ENCODE results near the gene TNFSF8. TPM values are rescaled to one million over a fixed set of nuclear protein-coding genes. Genes with fewer than 3 reads are reported as not detected.
A peak's percentile ranks its signal among the peaks of the same experiment; 100 is the strongest.

Gene TNFSF8, protein sequence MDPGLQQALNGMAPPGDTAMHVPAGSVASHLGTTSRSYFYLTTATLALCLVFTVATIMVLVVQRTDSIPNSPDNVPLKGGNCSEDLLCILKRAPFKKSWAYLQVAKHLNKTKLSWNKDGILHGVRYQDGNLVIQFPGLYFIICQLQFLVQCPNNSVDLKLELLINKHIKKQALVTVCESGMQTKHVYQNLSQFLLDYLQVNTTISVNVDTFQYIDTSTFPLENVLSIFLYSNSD
- total RNA-seq: 0.96 TPM

DNA sequence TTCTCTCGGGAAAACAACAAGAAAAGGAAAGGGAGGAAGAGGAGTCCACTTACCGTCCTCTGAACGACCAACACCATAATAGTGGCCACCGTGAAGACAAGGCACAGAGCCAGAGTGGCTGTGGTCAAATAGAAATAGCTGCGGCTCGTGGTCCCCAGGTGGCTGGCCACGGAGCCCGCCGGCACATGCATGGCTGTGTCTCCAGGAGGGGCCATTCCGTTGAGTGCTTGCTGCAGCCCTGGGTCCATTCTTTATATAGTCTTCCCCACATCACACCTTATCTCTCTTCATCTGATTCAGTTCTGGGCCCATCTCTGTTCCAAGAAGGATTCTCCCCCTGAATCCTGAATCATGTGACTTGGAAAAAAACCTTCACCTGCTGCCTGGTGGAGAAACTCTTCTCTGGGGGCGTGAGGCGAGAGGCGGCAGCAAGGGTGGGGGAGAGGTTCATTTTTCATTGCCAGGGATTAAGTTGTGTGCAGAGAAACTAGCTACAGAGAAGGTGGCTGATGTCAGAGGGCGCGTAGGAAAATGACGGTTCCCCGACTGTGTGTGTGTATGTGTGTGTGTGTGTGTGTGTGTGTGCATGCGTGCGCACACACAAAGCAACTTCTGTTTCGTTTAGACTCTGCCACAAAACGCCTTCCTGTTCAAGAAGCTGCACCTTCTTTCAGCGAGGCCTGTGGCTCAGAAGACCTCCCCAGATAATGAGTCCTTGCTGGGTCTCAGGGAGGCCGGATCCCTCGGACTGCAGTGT, at the start of gene TNFSF8:
TNFSF8 (minus strand) TSS at position 536 of the 757 bp plus-strand sequence; CDS start at position 248, 288 bp downstream.
- TF ChIP-seq, protein P1, sequence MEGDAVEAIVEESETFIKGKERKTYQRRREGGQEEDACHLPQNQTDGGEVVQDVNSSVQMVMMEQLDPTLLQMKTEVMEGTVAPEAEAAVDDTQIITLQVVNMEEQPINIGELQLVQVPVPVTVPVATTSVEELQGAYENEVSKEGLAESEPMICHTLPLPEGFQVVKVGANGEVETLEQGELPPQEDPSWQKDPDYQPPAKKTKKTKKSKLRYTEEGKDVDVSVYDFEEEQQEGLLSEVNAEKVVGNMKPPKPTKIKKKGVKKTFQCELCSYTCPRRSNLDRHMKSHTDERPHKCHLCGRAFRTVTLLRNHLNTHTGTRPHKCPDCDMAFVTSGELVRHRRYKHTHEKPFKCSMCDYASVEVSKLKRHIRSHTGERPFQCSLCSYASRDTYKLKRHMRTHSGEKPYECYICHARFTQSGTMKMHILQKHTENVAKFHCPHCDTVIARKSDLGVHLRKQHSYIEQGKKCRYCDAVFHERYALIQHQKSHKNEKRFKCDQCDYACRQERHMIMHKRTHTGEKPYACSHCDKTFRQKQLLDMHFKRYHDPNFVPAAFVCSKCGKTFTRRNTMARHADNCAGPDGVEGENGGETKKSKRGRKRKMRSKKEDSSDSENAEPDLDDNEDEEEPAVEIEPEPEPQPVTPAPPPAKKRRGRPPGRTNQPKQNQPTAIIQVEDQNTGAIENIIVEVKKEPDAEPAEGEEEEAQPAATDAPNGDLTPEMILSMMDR (IDR thresholded peaks at IDR 0.05): no peak
- Histone ChIP-seq H3K4me3 (peak within 1 kb of the TSS in 1 of 2 donors; percentile 43), H3K27ac (peak within 1 kb of the TSS; percentile 38 to 42), H3K9me3 (no peaks in the 10 kb centered on the region), H3K27me3 (no peaks in the 10 kb centered on the region), H3K4me1 (no peaks in the 10 kb centered on the region), H3K36me3 (no peaks in the 10 kb centered on the region)
- intact Hi-C loops (cut with DNase I): no loop called here
- DNase-seq (ENCODE audit: low spot score in 2 of 2): no peak

DNA sequence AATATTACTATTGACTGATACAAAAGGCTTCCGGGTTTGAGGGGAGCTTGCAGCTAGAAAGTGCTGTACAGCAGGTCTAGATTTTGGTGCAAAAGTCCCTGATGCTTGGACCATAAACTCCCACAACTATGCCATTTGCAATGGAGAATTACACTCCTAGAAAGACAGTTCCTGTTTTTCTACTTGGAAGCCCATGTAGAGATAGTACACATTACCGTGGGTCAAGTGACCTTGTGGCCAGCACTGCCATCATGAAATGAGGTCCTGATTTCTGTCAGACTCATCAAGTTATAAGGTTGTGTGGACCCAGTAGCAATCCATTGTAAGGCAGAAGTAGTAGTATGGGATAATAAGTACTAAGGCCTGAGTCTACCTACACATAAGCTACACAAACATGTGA, 42.8 kb upstream of the TNFSF8 start:
- Histone ChIP-seq H3K4me1 (no peaks in the 10 kb centered on the region), H3K27ac (no peak overlapping the region), H3K9me3 (no peaks in the 10 kb centered on the region), H3K4me3 (no peak overlapping the region), H3K36me3 (no peaks in the 10 kb centered on the region), H3K27me3 (no peaks in the 10 kb centered on the region)
- intact Hi-C loops (cut with DNase I): no loop called here
- no peak for DNase-seq (ENCODE audit: low spot score in 2 of 2)
- TF ChIP-seq, protein P1 (IDR thresholded peaks at IDR 0.05): no peak

DNA sequence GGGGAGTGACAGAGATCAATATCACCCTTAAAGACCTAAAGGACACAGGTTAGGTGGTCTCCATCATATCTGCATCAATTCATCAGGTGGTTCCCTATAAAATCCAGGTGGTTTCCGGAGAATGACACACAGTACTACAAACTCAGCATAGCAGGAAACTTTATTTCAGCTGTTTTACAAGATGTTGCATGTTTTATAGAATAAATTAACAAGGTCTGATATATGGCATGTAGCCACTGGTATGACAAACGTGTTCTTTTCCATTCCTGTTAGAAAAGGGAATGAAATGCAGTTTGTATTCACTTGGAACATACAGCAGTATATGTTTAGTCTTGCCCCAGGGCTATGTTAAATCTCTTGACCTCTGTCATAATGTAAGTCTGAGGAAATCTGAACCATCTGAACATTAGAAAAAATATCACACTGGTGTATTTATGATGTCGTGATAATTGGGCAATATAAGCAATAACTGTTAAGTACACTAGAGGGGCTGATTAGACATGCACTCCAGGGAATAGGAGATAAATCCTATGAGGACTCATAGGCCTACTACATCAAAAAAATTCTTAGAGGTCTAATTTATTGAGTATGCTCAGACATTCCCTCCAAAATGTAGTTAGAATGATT, 42.2 kb upstream of the TNFSF8 start:
- DNase-seq (ENCODE audit: low spot score in 2 of 2): no peak
- Histone ChIP-seq H3K27ac (no peak overlapping the region), H3K4me3 (no peak overlapping the region), H3K4me1 (no peaks in the 10 kb centered on the region), H3K27me3 (no peaks in the 10 kb centered on the region), H3K9me3 (no peaks in the 10 kb centered on the region), H3K36me3 (no peaks in the 10 kb centered on the region)
- intact Hi-C loops (cut with DNase I): no loop called here
- TF ChIP-seq, protein P1 (IDR thresholded peaks at IDR 0.05): no peak

DNA sequence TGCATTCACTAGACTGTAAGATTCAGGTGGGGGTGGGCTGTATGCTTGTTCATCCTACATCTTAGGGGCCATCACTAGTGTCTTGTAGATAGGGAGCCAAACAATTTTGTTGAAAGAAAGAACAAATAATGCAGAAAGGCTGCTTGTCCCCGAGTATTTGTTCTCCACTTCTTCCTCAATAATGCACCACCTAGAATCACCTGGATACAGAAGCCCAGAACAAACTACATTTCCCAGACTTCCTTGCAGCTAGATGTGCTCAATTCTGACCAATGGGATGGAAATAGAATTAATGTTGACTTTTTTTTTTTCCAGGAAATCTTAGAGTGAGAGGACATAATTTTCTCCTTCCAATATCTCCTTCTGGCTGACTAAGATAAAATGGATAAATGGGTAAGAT, 38.9 kb upstream of the TNFSF8 start:
- TF ChIP-seq, protein P1 (IDR thresholded peaks at IDR 0.05): no peak
- H3K27ac ChIP-seq: no peak overlapping the region
- intact Hi-C loops (cut with DNase I): no loop called here

DNA sequence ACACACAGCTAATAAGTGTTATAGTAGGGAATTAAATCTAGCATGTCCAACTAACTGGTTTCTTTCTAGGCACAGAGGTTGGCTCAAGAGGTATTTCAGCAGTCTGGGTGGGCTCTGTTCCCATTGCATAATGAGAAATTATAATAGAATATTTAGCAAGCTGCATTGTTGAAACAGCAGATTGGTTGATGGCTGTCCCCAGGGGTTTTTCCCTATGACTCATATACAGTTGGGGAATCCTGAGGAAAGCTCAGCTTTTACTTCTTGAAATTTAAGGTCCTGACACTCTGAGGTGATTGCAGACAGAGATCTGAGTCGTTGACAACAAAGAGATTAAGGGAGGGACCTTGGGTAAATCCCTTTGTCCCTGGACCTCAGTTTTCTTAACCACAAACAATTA, 38.3 kb upstream of the TNFSF8 start:
- intact Hi-C loops (cut with DNase I): no loop called here
- no peak overlapping the region for H3K4me3 ChIP-seq
- H3K4me1 ChIP-seq: no peaks in the 10 kb centered on the region
- no peaks in the 10 kb centered on the region for H3K36me3 ChIP-seq
- H3K9me3 ChIP-seq: no peaks in the 10 kb centered on the region
- no peaks in the 10 kb centered on the region for H3K27me3 ChIP-seq
- TF ChIP-seq, protein P1 (IDR thresholded peaks at IDR 0.05): no peak
- no peak overlapping the region for H3K27ac ChIP-seq
- DNase-seq (ENCODE audit: low spot score in 2 of 2): no peak

More for the DNA sequence above, 38.9 kb upstream of the TNFSF8 start:
- no peaks in the 10 kb centered on the region for H3K36me3 ChIP-seq
- no peaks in the 10 kb centered on the region for H3K27me3 ChIP-seq
- DNase-seq (ENCODE audit: low spot score in 2 of 2): no peak
- H3K4me3 ChIP-seq: no peak overlapping the region
- H3K4me1 ChIP-seq: no peaks in the 10 kb centered on the region
- H3K9me3 ChIP-seq: no peaks in the 10 kb centered on the region
